GM19238 (cell line): Measurements from ENCODE around the gene RHOD.
A peak's percentile ranks its signal among the peaks of the same experiment; 100 is the strongest.

Experiments
- DNase-seq: peaks from one replicate; pipeline ENCODE4 v3.0.0; 2011; ENCODE audit warnings: low spot score; ENCODE audit not compliant: insufficient read length

The RHOD gene

DNA sequence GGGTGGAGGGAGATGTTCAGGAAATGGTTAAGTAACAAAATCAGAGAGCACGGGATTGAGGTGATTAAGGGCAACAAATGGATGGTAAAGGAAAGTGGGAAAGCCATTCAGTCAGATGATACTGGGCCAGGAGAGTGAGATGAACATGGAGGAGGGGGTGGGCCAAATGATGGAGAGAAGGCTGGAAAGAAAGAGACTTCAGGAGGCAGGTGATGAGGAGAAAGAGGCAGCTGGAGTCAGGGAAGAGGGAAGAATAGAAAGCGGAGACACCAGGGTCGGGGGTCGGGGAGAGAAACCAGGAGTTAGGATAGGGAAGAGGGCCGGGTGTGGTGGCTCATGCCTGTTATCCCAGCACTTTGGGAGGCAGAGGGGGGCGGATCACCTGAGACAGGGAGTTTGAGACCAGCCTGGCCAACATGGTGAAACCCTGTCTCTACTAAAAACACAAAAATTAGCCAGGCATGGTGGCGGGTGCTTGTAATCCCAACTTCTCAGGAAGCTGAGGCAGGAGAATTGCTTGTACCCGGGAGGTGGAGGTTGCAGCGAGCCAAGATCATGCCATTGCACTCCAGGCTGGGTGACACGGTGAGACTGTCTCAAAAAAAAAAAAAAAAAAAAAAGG is 57.7 kb downstream of the RHOD start:
- DNase-seq: no peak

DNA sequence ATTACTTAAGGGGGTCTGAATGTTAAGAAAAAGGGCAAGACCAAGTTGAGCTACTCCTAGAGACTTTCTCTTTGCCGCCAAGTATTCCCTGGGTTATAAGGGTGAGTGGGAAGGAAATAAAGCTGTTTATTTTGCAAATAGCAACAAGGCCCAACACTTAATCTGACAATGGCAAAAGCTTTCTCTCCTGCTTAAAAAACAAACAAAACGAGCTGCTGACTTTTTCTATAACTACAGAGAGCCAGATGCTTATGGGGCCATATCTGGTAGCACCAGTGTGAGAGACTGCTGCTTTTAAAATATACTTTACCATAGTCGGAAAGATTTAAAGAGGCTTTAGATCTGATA is 60.1 kb downstream of the RHOD start:
- no peak for DNase-seq

DNA sequence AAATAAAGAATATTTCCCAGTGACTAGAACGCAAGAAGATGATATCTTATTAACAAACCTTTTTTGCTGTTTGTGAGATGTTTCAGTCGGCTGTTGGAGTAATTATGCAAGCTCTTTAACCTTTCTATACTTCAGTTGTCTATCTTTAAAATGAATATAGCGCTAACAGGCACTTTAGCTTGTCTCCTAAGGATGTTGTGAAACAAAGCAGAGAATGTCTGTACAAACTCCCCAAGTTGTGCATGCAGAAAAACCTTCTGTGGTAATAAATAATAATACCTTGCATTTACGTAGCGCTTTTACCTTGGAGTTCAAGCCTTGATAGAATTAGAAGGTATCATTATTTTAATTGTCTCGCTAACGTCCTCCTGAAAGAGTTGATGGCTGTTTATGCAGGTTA is 60.5 kb downstream of the RHOD start:
- no peak for DNase-seq

DNA sequence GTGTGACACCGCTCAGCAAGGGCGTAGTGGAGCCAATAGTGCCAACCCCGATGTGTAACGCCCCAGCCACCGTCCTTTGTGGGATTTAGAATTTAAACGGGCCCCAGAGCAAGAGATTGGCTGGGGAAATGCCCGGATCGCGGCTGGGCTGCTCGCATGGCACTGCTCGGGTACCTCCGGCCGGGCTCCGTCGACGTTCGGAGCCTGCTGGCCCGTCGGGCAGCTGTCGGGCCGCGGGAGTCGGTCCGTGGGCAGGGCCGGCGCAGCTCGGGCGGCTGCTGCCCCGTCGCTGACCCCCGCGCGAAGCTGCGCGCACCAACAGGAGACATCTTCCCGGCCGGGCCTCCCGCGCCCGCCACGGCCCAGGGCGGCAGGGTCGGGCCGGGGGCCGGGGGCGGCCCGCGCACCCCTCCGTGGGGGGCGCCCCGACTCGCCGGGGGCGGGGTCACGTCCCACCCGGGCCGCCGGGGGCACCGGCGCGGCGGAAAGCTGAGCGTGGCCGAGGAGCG is 61.1 kb downstream of the RHOD start:
- DNase-seq: no peak

DNA sequence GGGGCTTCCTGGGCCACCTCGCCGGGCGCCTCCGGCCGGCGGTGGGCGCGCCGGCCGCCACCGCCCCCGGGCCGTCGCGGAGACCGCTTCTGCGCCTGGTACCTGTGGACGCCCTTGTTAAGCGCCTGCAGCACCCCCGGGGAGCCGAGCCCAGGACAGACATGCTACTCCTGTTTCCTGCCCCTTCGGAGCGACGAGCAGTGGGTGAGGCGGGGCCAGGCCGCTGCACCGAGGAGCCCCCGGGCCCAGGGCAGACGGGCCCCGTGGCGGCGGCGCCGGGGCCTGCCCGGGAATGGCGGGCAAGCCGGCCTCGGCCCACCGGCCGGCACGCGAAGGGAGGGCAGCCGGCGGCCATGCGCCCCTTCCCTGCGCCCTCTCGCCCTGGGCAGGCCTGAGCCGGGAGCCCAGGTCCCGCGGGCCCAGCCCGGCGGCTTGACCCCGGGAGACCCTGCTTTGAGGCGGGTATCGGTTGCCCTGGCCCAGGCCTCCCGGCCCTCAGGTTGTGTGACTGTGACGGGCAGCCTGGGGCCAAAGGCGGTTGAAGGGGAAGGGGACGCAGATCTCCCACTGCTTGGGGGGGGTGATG is 61.6 kb downstream of the RHOD start:
- peak; percentile 38 for DNase-seq

DNA sequence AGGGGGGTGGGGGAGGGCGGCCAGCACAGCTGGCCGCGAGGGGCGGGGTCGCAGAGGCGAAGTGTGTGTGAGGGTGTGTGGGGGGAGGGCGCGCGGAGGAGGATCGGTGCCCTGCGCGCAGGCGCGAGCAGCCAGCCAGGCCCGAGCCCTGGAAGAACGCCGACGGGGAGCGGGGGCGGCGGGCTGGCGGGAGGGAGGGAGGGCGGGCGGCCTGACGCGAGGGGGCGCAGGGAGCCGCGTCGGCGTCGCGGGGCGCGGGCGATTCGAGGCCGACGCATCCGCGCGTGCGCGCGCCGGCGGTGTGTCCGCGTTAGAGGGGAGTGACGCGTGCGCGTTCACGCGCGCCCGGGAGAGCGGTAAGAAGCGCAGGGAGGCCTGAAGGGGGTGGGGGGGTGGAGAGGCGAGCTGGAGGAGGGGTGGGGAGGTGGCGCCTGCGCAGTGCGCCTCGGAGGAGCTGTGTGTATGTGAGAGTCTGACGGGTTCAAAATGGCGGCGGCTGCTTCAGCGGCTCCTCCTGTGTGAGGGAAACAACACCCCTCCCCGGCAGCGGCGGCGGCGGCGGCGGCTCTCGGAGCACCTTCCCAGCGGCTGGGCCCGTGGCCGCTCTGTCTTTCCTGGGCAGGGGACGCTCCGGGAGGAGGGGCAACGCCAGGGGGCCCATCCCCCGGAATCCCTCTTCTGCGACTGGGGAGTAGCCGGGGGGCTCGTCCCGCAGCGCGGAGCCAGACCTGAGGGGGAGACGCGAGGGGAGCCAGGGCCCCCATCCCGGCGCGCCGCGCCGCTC is 62.3 kb downstream of the RHOD start, which contains the start of gene KDM2A:
Gene KDM2A (plus strand): TSS at position 463 of the 784 bp plus-strand sequence. CDS start 2,054 bp downstream, outside the sequence.
- DNase-seq: peak; percentile 99

DNA sequence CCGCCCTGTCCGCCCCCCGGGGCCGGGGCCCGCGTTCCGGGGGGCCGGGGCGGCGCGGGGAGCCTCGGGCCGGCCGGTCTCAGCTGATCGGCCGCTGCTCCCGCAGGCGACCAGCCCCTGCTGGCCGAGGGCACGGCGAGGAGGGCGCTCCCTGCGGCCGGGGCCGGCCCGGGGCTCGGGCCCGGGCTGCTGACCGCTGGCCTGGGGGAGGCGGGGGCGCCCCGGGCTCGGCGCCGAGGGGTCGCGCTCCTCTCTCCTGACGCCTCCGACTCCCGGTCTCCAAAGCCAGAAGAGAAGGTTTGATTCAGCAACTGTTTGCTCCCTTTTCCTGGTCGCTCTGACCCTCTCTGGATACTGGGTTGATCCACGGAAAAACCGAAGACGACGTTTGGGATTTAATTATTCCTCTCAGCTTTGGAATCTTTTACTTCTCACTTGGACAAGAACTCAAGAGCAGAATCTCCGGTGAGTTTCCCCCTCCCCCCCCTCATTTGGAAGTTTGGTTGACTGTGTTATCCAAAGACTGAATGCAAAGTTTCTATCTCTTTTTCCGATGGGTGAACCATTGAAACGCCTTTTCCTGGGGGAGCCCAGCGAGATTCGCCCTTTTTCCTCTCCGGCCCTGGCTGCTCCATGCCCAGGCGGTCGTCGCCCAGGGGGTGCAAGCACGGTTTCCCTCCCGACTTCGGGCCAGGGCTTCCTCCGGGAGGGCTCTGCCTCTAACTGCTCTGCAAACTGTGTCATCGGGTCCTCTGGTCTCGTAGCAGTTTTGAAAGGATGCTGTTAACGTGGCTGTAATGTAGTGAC is 63.1 kb downstream of the RHOD start:
- peak; percentile 32 for DNase-seq

DNA sequence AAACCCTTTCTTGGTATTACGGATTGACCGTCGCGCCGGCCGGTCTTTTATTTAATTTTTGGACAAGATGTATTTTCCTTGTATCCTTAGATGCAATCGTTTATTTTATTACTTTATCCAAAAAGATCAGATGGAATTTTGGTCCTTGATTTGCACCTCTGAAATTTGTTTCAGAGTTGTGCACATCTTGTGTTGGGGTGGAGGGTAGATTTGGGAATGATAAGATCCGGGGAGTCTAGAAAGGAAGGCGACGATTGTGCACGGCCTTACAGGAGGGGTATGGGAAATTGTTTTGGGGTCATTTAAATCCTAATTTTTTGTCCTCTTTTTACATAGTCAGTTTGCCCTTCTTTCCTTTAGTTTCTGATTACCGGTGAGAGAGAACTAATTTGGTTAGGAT is 63.8 kb downstream of the RHOD start:
- no peak for DNase-seq

DNA sequence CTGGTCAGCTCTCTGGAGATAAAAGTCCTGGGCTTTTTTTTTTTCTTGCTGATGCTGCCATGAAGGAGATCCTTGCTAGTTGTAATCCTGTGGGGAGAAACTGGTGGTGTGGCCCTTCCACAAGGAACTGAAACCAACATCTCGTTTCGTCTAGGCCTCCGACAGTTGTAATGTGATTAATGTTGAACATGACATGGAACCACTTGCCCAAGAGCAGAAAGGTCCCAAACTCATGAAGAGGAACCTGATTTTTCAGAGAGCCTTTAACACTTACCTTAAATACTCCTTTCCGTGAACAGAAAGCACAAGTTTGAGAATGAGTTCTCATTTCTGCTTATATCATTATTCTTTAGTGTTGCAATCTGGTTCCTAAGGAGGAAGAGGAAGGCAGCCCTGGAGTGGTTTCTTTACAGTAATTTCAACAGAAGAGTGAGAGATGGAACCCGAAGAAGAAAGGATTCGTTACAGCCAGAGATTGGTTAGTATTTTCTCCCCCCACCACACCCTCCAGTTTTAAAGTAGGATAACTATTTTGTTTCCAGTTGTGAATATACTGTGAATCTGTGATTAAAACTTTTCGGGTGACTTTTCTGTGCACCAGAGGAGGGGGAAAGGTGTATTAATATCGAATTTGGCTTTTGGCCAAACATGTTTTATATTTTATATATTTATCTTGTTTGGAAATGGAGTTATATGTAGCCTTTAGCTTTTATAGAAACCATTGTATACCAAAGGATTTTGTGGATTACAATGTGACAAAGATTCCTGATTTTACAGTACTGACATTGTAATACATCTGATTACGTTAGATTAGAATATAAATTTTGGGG is 64.4 kb downstream of the RHOD start:
- peak; percentile 50 for DNase-seq
